Gastrocnemius medialis (tissue), 4 donors: ENCODE data around the gene GPN3. TPM values are rescaled to one million over a fixed set of nuclear protein-coding genes. Genes with fewer than 3 reads are reported as not detected.

ENCODE experiments used
- ATAC-seq, 2 donors: fragments of 150-250 bp; one replicate each; pipeline ENCODE4 v1.9.1; 2016
- DNase-seq, 2 donors: peaks; one replicate each; pipeline ENCODE4 v3.0.0-alpha.2; 2019
- H3K27ac ChIP-seq, 4 donors: fragments of 200-600 bp; sonication (generic); 1 replicate in 1 of 4; 2 replicates in 3 of 4; pipeline ENCODE4 v1.5.1; 2016 to 2018; ENCODE audit warnings: mild to moderate bottlenecking in 2 of 4, moderate library complexity in 1 of 4
- H3K27me3 ChIP-seq, 3 donors: fragments of 200-600 bp; sonication (generic) in 2 of 3; 1 replicate in 1 of 3; 2 replicates in 2 of 3; pipeline versions ENCODE4 v1.5.1 to v1.6.0; 2016 to 2019; ENCODE audit warnings: mild to moderate bottlenecking in 1 of 3, moderate library complexity in 1 of 3
- H3K36me3 ChIP-seq, 2 donors: fragments of 200-600 bp; sonication (generic) in 1 of 2; one replicate each; pipeline ENCODE4 v1.5.1; 2017 to 2018
- H3K4me1 ChIP-seq, 2 donors: fragments of 200-600 bp; sonication (generic) in 1 of 2; one replicate each; pipeline ENCODE4 v1.5.1; 2016 to 2017; ENCODE audit warnings: mild to moderate bottlenecking in 2 of 2
- H3K4me3 ChIP-seq, 4 donors: fragments of 200-600 bp; sonication (generic) in 3 of 4; 1 replicate in 1 of 4; 2 replicates in 3 of 4; pipeline ENCODE4 v1.5.1; 2016 to 2019; ENCODE audit warnings: mild to moderate bottlenecking in 2 of 4
- H3K9me3 ChIP-seq, 3 donors: fragments of 200-600 bp; sonication (generic) in 2 of 3; 1 replicate in 1 of 3; 2 replicates in 2 of 3; pipeline ENCODE4 v1.5.1; 2016 to 2019
- POLR2A ChIP-seq, 2 donors: fragments of 450-650 bp; IDR thresholded peaks; one replicate each; pipeline ENCODE4 v1.6.1; 2017; ENCODE audit warnings: antibody characterized with exemption in 2 of 2, mild to moderate bottlenecking in 2 of 2, moderate library complexity in 2 of 2
- in situ Hi-C, 4 donors: fragments of 200-750 bp; cut with MboI; loops; one replicate each; pipeline versions ENCODE4 v1.15.0 to v1.8.0; 2017; ENCODE audit warnings: low sequenced_read_pairs in 4 of 4
- intact Hi-C: fragments of 100-400 bp; cut with DNase I; formaldehyde crosslinking; loops from one replicate; pipeline ENCODE4 v1.15.1; 2023; ENCODE audit warnings: low total_unique reads
- total RNA-seq, 4 donors: library from RNA; depleted of rRNA; stranded (reverse); fragments of >200 nt; gene quantifications; one replicate each; pipeline versions ENCODE4 v1.1.0 to v1.2.3, GENCODE V29; 2016
- TF ChIP-seq, protein P1 (sequence below), 5 experiments: fragments of 450-650 bp in 3 of 5; fragments of 200-600 bp in 2 of 5; sonication (generic) in 2 of 5; IDR thresholded peaks in 4 of 5; conservative IDR thresholded peaks in 1 of 5; 1 replicate in 4 of 5; 2 replicates in 1 of 5; pipeline ENCODE4 v1.5.1; 2016 to 2019; ENCODE audit warnings: antibody characterized with exemption in 5 of 5, mild to moderate bottlenecking in 3 of 5, moderate library complexity in 3 of 5

GPN3 gene
- total RNA-seq, 4 donors from 2014 or later, result 18.4 to 26.8 (median 24.6) TPM

GRCh38 chr12:110403976-110404682, 63.9 kb downstream of the GPN3 start:
- Histone ChIP-seq H3K27me3 (no peaks in the 10 kb centered on the region), H3K36me3 (peaks cover 0 to 16% of the 10 kb centered on the region in 2 donors), H3K4me1 (peaks cover 11 to 12% of the 10 kb centered on the region in 2 donors), H3K9me3 (no peaks in the 10 kb centered on the region), H3K27ac (peak overlapping the region; percentile 90 to 99 (median 92)), H3K4me3 (peak overlapping the region; percentile 76 to 98 (median 96))
- in situ Hi-C loops, result no loop called here
- no peak for TF ChIP-seq POLR2A (IDR thresholded peaks at IDR 0.05)
- TF ChIP-seq, protein P1, sequence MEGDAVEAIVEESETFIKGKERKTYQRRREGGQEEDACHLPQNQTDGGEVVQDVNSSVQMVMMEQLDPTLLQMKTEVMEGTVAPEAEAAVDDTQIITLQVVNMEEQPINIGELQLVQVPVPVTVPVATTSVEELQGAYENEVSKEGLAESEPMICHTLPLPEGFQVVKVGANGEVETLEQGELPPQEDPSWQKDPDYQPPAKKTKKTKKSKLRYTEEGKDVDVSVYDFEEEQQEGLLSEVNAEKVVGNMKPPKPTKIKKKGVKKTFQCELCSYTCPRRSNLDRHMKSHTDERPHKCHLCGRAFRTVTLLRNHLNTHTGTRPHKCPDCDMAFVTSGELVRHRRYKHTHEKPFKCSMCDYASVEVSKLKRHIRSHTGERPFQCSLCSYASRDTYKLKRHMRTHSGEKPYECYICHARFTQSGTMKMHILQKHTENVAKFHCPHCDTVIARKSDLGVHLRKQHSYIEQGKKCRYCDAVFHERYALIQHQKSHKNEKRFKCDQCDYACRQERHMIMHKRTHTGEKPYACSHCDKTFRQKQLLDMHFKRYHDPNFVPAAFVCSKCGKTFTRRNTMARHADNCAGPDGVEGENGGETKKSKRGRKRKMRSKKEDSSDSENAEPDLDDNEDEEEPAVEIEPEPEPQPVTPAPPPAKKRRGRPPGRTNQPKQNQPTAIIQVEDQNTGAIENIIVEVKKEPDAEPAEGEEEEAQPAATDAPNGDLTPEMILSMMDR (IDR thresholded peaks at IDR 0.05 in 4 of 5, conservative IDR thresholded peaks at IDR 0.05 in 1 of 5), result no peak
- DNase-seq, result peak; percentile 34 to 69
- intact Hi-C loops, result loop anchor here (1.0 kb wide), 1 partner anchor 304 kb away; no protein-coding TSS in a partner anchor
- ATAC-seq, result peak; percentile 80 to 85

DNA sequence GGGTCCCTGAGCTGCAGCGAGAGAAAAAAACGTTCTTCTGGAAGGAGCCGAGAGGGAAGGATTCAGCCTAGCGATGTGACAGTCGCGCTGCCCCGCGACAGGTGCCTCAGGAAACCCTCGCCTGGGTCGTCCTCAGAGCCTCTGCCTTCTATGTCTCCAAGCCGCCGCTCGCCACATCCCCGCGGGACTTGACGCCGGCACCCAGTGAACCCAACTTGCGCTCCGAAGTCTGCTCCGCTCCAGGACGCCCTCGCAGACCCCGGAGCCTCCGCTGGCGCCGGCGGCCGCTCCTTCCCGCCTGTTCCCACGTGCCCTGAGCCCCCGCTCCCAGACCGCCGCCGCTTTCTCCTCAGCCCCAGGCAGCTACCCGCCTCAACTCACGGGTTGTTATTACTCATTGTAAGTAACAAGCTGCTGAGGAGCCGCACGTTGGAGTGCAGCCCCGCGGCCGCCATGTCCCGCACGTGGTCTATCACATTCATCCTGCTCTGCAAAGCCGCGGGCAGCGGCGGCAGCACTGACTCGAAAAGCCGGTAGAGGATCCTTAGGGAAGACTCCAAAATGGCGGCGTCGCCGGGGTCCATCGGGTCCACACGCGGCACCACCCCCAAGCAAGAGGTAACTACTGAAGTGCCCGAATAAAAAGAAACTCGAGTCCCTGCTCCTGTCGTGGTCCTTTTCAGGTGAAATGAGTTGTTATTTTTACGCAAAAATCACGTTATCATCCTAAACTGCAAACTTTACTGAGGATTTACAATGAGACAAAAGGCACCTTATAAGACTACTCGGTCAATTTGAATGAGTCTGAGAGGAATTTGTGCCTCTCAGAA, 64.7 kb downstream of the GPN3 start, which contains the start of gene ANAPC7:
ANAPC7 (minus strand) TSS at position 563 of the 830 bp plus-strand sequence; CDS start at position 482, 81 bp downstream.
- peaks cover 11 to 12% of the 10 kb centered on the region in 2 donors for H3K4me1 ChIP-seq
- peak within 1 kb of the TSS; percentile 76 to 98 (median 96) for H3K4me3 ChIP-seq
- H3K9me3 ChIP-seq, result no peaks in the 10 kb centered on the region
- no peaks in the 10 kb centered on the region for H3K27me3 ChIP-seq
- intact Hi-C loops (loop anchor here (1.0 kb wide), 1 partner anchor 303 kb away; no protein-coding TSS in a partner anchor), in situ Hi-C loops (no loop called here)
- DNase-seq (peak; percentile 81 to 90), ATAC-seq (peak; percentile 96 to 97)
- H3K27ac ChIP-seq, result peak within 1 kb of the TSS; percentile 90 to 99 (median 92)
- TF ChIP-seq, protein P1 (IDR thresholded peaks at IDR 0.05 in 4 of 5, conservative IDR thresholded peaks at IDR 0.05 in 1 of 5), result no peak
- TF ChIP-seq POLR2A (IDR thresholded peaks at IDR 0.05), result peak; percentile 35 to 51
- peaks cover 0 to 16% of the 10 kb centered on the region in 2 donors for H3K36me3 ChIP-seq

Other genes starting within 250 kb of the GPN3 start
- gene ATP2A2, start 187.0 kb downstream of the GPN3 start, total RNA-seq, result 1,000 to 10,000 TPM in 2 of 4 donors, 100 to 1,000 TPM in 2; 788 to 1,983 (median 1,302) TPM
- gene ANAPC7, start 64.5 kb downstream of the GPN3 start, total RNA-seq, result 10 to 100 TPM; 27.5 to 57.1 (median 38.2) TPM
- gene ARPC3, start 17.9 kb downstream of the GPN3 start, total RNA-seq, result 100 to 1,000 TPM; 170 to 327 (median 213) TPM
- gene FAM216A, start 588 bp upstream of the GPN3 start, total RNA-seq, result 1 to 10 TPM in 3 of 4 donors, under 1 TPM in 1; 0.82 to 3.5 (median 2.2) TPM
- 100 to 1,000 TPM in 2 of 4 donors, 10 to 100 TPM in 2; 76.4 to 145 (median 92.9) TPM for gene VPS29, start 33.9 kb upstream of the GPN3 start, total RNA-seq
- 1 to 10 TPM in 1 of 4 donors, under 1 TPM in 3; 0.12 to 2.0 (median 0.62) TPM for gene RAD9B, start 34.1 kb upstream of the GPN3 start, total RNA-seq
- gene PPTC7, start 115.1 kb upstream of the GPN3 start, total RNA-seq, result 10 to 100 TPM; 27.6 to 85.8 (median 58.4) TPM
- 10 to 100 TPM in 3 of 4 donors, 1 to 10 TPM in 1; 4.7 to 30.8 (median 22.7) TPM for gene TCTN1, start 145.9 kb upstream of the GPN3 start, total RNA-seq
- 1 to 10 TPM; 4.6 to 8.1 (median 5.8) TPM for gene HVCN1, start 220.9 kb upstream of the GPN3 start, total RNA-seq